Measurements from ENCODE around the gene DBN1.

DNA sequence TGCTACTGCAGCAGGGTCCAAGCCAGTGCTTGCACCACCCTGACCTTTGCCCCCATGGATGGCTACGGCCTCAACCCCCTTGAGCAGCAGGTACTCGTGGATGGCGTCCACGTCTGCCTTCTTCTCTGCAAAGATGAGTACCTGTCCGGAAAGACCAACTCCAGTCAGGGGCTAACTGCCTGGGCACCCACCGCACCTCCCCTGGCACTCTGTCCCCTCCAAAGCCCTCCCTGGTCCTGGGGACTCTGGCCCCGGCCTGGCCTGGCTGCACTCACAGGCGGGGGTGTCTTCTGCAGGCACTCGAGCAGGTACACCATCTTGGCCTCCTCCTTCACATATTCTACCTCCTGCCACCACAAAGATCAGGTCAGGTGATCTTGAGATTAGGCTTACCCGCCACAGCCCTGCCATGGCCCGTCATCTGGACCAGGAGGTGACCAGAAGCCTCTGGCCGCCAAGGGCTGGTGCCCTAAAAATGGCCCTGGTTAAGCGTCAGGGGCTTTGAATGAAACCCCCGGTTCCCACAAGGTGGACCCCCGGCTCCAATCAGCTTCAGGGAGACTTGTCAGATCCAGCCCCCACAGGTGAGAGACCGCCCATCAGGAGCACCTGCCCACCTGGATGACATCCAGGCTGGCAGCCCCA, 39.4 kb upstream of the DBN1 start:
- TF ChIP-seq, protein P1, sequence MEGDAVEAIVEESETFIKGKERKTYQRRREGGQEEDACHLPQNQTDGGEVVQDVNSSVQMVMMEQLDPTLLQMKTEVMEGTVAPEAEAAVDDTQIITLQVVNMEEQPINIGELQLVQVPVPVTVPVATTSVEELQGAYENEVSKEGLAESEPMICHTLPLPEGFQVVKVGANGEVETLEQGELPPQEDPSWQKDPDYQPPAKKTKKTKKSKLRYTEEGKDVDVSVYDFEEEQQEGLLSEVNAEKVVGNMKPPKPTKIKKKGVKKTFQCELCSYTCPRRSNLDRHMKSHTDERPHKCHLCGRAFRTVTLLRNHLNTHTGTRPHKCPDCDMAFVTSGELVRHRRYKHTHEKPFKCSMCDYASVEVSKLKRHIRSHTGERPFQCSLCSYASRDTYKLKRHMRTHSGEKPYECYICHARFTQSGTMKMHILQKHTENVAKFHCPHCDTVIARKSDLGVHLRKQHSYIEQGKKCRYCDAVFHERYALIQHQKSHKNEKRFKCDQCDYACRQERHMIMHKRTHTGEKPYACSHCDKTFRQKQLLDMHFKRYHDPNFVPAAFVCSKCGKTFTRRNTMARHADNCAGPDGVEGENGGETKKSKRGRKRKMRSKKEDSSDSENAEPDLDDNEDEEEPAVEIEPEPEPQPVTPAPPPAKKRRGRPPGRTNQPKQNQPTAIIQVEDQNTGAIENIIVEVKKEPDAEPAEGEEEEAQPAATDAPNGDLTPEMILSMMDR (IDR thresholded peaks at IDR 0.05 in 8 of 11, conservative IDR thresholded peaks at IDR 0.05 in 3 of 11) = no peak
- TF ChIP-seq POLR2AphosphoS5 (IDR thresholded peaks at IDR 0.05) = peak in 1 of 3 donors; percentile 7
- TF ChIP-seq POLR2A (IDR thresholded peaks at IDR 0.05) = no peak
